Activated naive CD4-positive, alpha-beta T cell treated with Interleukin-2 at 50 U/mL for 16 hours (primary cell): ENCODE results near the gene DENND10.
"Not testable (repeated sequence)": the region's sequence is repeated elsewhere in the genome, so short reads cannot be mapped to it uniquely, and the experiment has no call there.

ENCODE experiments used
- DNase-seq: peaks from one replicate; pipeline ENCODE4 v3.0.0-alpha.2; 2020

DENND10 gene

GRCh38 chr10:119100434-119101238 lies 3.3 kb upstream of the DENND10 start:
- no peak for DNase-seq

GRCh38 chr10:119101366-119102098 lies 2.4 kb upstream of the DENND10 start:
- no peak for DNase-seq

GRCh38 chr10:119103241-119103902 lies 541 bp upstream of the DENND10 start:
- no peak for DNase-seq

- DNase-seq: no peak
These were observed 722 bp downstream of the DENND10 start for GRCh38 chr10:119104654-119105015.

GRCh38 chr10:119105155-119105554 lies 1.2 kb downstream of the DENND10 start:
- DNase-seq: no peak

GRCh38 chr10:119105899-119106298 lies 2.0 kb downstream of the DENND10 start:
- not testable (repeated sequence) for DNase-seq

GRCh38 chr10:119107106-119107505 lies 3.2 kb downstream of the DENND10 start:
- DNase-seq: not testable (repeated sequence)

- DNase-seq: not testable (repeated sequence)
These were observed 3.9 kb downstream of the DENND10 start for GRCh38 chr10:119107771-119108170.

GRCh38 chr10:119112056-119112455 lies 8.1 kb downstream of the DENND10 start:
- no peak for DNase-seq

- DNase-seq: no peak
These were observed 10.1 kb downstream of the DENND10 start for GRCh38 chr10:119113751-119114732.

- no peak for DNase-seq
These were observed 12.0 kb downstream of the DENND10 start for GRCh38 chr10:119115926-119116325.

- DNase-seq: no peak
These were observed 12.5 kb downstream of the DENND10 start for GRCh38 chr10:119116326-119116951.

- no peak for DNase-seq
These were observed 14.3 kb downstream of the DENND10 start for GRCh38 chr10:119118231-119118630.

- DNase-seq: no peak
These were observed 15.5 kb downstream of the DENND10 start for GRCh38 chr10:119119400-119119799.

GRCh38 chr10:119120413-119120867 lies 16.5 kb downstream of the DENND10 start:
- no peak for DNase-seq

- DNase-seq: no peak
These were observed 17.0 kb downstream of the DENND10 start for GRCh38 chr10:119120875-119121274.

GRCh38 chr10:119125942-119126341 lies 22.0 kb downstream of the DENND10 start:
- no peak for DNase-seq

GRCh38 chr10:119129721-119130120 lies 25.8 kb downstream of the DENND10 start:
- DNase-seq: no peak

GRCh38 chr10:119131512-119132240 lies 27.8 kb downstream of the DENND10 start:
- DNase-seq: peak; percentile 27

GRCh38 chr10:119132521-119133345 lies 28.8 kb downstream of the DENND10 start:
- DNase-seq: no peak
